Left lobe of liver (tissue), 2 donors: ENCODE results near the gene DOK7. TPM values are rescaled to one million over a fixed set of nuclear protein-coding genes. Genes with fewer than 3 reads are reported as not detected.

Experiments
- ATAC-seq: fragments of 200-7000 bp; cut with Tn5 transposase; one replicate; pipeline ENCODE4 v1.9.1; 2020; ENCODE audit warnings: mild to moderate bottlenecking, moderate library complexity
- DNase-seq: peaks from one replicate; pipeline ENCODE4 v3.0.0-alpha.2; 2020; ENCODE audit warnings: low spot score
- total RNA-seq: library from RNA; stranded (reverse); gene quantifications from one replicate; pipeline ENCODE4 v1.2.1, GENCODE V29; 2021
- donor health status: DM: no; HTN: no; CAD: no; lungs with moderate emphysema.
- donor health status: DM: no; HTN: yes; CAD: no.

The DOK7 gene
- total RNA-seq, 1 donor from 2014 or later, result 0.83 TPM

DNA sequence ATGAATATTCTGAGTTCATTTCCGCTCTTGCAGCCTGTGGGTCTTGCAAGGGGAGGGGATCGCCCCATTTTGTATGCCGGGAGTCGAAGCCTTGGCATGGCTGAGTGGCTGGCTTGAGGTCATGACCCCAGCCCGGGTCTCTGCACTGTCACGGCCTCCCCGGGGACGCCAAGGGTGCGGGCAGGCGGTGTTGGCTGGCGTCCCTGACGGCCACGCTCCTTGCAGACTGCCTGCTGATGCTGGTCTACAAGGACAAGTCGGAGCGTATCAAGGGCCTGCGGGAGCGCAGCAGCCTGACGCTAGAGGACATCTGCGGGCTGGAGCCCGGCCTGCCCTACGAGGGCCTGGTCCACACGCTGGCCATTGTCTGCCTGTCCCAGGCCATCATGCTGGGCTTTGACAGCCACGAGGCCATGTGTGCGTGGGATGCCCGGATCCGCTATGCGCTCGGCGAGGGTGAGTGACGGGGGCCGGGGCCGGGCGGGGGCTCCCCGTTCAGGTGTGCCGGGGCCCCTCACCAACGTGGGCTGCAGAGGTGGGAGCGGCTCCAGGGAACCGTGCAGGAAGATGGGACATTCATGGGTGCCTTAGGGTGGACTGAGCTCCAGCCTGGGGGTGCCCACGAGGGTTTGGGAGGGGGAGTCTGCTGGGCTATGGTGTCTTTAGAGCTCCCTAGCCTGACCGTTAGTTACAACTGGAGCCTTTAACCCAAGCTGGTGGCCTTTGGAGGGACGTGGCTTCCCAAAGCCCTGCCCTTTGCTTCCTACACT lies 10.3 kb downstream of the DOK7 start:
- DNase-seq, result no peak

DNA sequence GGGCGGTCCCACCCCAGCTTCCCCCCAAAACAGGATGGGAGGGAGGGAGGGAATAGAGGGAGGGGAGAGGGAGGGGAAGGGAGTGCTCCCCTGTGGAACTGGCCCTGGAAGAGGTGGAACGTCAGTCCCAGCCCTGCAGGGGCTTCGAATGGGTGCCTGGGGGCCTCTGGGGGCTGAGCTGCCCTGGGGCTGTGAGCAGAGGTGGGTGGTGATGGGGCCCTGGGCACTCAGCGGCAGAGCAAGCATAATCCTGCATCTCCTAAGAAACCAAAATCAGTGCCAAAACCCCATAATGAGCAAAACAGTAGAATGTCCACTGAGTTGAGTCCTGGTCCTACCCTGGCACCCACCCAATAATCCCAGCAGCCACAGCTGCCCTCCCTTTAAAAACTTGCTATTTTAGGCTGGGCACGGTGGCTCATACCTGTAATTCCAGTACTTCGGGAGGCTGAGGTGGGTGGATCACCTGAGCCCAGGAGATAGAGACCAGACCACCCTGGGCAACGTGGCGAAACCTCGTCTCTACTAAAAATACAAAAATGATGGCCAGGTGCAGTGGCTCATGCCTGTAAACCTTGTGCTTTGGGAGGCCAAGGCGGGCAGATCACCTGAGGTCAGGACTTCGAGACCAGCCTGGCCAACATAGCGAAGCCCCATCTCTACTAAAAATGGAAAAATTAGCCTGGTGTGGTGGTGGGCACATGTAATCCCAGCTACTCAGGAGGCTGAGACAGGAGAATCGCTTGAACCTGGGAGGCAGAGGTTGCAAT lies 11.1 kb downstream of the DOK7 start:
- no peak for DNase-seq
- no peak for ATAC-seq

More for the DNA sequence above, 10.3 kb downstream of the DOK7 start:
- ATAC-seq, result no peak

GRCh38 chr4:3475041-3475712 lies 12.1 kb downstream of the DOK7 start:
- DNase-seq, result no peak
- no peak for ATAC-seq

- ATAC-seq, result no peak
- DNase-seq, result no peak
These were observed 12.7 kb downstream of the DOK7 start for GRCh38 chr4:3475713-3476260.

- DNase-seq (no peak), ATAC-seq (no peak)
These were observed 13.2 kb downstream of the DOK7 start for GRCh38 chr4:3476341-3476747.

GRCh38 chr4:3476936-3477749 lies 14.0 kb downstream of the DOK7 start:
- no peak for ATAC-seq
- no peak for DNase-seq

DNA sequence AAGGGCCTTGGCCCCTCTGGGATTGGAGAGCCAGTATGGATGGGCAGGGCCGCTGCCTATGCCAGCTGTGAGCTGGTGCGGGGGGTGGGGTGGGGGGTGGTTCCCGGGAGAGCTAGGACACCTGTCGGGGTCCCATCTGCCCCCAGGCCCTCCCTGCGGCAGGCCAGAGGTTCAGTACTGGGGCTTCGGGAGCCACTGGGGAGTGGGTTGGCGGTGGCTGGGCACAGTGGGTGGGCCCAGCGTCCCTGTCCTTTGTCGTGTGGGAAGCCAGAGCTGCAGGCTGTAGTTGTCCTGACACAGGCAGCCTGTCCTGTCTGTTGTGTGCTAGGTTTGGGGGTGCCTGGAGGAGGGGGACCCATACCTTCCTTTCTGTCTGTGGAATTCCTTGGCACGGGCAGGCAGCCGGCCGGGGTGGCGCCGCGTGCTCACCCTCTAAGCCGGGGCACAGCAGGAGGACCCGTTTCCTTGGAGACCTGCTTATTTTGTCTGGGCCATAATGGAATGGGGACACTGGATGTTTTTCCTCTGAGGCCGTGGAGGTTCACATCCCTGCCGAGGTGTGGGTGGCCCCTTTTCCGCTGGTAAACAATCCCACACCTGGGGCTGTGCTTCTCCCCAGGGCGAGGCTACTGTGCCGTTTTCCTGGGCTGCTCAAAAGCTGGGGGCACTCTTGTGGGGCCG lies 14.8 kb downstream of the DOK7 start:
- DNase-seq (no peak), ATAC-seq (no peak)

DNA sequence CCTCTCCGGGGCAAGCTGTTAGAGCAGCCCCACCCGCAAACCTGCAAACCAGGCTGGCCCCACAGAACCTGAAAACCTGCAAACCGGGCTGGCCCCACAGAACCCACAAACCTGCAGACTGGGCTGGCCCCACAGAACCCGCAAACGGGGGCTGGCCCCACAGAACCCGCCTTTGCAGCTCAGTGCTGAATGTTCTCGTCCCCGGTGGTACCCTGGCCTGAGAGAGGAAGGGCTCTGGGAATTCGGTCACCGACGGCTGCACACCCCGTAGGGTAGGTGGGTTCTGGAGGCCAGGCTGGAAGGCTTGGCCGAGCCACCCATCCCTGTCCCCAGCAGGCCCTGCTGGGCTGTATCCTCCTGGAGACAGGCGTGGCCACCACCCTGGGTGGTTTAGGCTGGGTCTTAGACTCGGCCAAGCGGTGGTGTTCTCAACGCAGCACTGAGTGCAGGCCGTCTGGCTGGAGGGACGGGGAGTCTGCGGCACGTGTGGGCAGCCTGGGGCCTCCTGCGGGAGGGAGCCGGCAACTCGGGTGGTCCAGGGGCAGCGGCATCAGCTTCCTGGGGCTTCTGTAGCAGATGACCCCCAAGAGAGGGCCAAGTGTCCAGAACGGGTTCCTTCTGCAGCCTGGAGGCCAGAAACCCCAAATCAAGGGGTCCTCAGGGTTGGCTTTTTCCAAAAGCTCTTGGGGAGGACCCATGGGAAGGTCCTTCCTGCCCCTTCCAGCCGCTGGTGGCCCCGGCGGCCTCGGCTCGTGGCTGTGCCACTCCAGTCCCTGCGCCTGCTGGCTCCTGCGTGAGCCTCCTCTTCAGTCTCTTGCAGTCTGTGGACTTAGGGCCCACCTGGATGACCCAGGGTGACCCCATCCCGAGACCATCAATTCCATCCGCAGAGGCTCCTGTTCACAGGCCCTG lies 15.6 kb downstream of the DOK7 start:
- DNase-seq (no peak), ATAC-seq (no peak)

DNA sequence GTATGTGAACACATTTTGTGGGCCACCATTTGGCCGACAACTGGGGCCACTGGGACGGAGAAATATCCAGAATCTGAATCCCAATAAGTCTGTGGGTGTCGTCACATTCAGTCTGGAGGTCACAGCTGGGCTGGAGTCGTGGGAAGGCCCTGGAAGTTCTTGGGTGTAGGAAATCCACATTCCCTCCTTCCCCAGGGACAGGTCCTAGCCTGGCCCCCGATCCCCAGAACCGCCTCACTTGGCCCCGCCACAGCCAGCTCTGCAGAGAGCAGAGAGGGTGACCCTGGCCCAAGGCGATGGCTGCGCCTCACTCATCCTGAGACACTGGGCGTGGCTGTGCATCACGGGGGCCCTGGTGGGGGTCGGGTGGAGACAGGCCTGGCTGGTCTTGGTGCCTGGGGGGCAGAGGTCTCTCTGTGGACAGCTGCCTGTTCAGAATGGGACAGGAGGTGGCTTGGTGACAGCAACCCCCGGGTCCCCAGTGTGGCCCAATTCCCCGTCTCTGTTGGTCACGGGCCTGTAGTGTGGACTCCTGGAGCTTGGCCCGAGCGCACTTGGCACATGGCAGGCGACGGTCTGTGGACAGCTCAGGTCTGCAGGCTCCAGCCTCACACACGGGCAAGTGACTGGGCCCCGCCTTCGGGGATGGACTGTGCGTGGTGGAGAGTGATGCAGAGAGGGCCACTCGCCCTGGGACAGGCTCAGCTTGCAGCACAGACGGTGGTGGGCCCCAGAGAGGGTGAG lies 16.4 kb downstream of the DOK7 start:
- DNase-seq, result peak; percentile 63
- peak; percentile 70 for ATAC-seq

DNA sequence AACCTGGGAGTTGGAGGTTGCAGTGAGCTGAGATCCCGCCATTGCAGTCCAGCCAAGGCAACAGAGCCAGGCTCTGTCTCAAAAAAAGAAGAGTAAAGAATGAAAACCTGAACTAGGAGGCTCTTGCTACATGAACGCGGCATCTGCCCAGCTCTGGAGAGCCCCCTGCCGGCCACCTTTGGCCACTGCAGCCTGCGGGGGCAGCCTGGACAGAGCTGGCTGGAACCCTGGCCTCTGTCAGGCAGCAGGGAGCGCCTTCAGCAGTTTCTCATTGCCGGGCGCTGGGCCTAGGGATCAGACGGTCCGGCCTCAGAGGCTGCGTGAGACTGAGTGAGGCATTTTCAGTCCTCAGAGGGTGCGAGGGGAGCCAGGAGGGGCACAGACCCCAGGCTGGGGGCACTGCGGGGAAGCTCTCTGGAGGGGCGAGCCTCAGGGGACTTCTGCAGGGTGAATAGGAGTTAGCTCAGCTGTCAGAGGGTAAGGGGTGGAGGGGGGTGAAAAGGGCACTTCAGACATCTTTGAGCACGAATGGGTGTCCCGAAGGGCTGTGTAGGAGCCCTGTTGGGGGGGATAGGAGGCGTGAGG lies 17.5 kb downstream of the DOK7 start:
- ATAC-seq (peak; percentile 87), DNase-seq (peak; percentile 82)

DNA sequence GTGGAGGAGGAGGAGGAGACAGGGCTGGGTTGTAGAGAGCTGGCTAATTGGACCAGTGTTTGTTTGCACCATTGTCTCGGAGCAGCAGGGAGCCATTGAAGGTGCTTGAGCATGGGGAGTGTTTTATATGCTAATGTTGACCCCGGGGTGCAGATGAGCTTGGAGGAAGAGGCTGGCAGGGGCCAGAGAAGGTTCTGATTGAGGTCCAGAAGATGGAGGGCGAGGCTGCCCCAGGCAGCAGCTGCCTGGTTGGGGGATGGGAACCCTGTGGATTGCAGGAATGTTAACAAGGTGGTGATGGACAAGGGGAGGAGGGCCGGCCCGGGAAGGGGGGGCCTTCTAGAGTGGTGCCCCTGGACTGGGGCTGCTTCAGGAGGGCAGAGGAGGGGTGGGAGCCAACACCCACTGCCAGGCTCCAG lies 18.0 kb downstream of the DOK7 start:
- no peak for DNase-seq

GRCh38 chr4:3481783-3482393 lies 18.8 kb downstream of the DOK7 start:
- ATAC-seq, result no peak
- no peak for DNase-seq

More for the DNA sequence above, 18.0 kb downstream of the DOK7 start:
- no peak for ATAC-seq

- no peak for DNase-seq
- no peak for ATAC-seq
These were observed 19.6 kb downstream of the DOK7 start for GRCh38 chr4:3482707-3483106.

DNA sequence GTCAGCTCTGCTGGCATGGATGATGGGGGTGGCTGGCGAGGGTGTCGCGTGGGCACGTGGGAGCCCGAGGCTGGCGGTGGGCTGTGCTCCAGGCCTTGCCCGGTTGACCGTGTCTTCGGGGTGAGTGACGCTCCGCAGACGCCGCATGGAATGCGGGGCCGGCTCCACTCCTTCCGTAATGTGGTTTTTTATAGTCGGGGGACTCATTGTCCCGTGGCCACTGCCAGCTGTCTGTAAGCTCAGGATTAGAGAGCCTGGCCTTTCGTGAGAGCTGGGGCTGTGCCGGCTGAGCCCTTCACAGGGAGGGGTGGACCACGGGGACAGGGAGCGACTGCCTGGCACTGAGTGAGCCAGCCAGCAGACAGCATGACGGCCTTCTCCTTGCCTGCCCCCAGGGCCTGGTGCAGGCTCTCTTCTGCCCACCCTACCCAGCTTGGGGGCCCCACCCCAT lies 20.4 kb downstream of the DOK7 start:
- DNase-seq, result no peak
- ATAC-seq, result no peak

DNA sequence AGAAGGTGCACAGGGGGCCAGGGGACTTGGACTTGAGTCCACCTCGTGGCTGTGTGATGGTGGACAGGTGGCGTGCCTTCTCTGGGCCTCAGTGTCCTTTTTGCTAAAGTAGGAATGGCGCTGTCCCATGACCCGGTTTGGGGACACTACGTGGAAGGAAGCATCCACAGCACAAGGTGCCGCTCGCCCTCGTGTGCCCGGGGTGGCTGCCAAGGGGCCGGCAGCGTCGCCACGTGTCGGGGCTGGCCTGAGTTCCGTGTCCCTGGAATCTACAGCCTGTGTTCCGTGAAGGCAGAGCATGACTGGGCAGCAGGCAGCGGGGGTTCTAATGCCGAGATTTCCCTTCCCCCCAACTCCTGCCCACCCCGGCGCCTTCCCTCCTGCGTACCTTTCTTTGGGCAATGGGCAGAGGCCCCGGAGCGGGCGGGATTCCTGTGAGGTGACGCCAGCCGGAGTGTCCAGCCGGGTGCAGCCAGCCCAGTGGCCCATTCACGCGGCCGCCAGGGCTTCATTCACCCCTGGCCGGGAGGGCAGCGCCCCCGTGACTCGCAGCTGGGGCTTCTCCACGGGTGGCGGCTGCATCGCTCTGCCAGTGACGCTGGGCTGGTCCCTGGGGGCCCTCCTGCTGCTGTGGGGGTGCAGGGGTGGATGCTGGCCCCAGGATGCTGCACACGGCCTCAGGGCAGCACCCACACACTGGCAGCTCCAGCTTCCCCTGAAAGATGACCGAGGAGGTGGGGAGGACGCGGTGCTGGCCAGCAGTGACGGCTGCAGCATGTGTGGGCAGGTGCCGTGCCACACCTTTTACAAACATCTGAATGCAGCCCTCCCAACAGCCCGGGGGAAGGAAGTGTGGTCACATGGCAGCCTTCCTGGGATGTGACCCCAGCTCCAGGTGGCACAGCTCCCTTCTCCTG lies 21.2 kb downstream of the DOK7 start:
- ATAC-seq (peak; percentile 15), DNase-seq (no peak)
